Stimulated activated CD8-positive, alpha-beta memory T cell treated with anti-CD3 and anti-CD28 coated beads, Interleukin-4, amount 100 ng/mL, for 4 hours (primary cell): ENCODE measurements around the gene ZNHIT6.
"Not testable (repeated sequence)": the region's sequence is repeated elsewhere in the genome, so short reads cannot be mapped to it uniquely, and the experiment has no call there.

Experiments used
- DNase-seq, 2 donors: peaks; one replicate each; pipeline ENCODE4 v3.0.0-alpha.2; 2020; ENCODE audit warnings: low read depth in 2 of 2, low spot score in 1 of 2

The ZNHIT6 gene

DNA sequence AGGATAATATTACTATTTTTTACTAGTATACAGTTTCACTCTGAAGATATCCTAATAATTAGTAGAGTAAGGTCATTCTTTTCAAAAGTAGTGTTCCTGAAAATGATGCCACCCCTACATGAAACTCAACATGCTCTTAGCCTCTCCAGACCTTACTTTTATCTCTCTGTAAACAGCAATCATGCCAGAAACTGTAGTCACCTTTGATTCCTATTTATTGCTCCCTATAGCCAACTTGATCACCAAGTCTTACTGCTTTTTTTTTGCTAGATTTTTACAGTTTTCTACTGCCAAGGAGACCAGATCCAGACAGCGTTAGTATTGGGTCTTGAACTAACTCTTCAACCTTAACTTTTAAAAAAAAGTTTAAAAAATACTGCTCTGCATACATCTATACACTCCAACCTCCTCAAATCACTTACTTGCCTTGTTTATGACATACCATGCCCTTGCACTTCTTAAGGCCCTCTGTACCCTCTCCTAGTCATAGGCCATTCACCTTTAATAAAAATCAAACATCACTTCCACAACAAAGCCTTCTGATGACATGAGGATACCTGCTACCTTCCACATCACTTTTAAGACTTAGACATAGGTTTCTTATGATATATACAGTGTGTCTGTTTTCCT, 36.1 kb downstream of the ZNHIT6 start:
- no peak for DNase-seq

DNA sequence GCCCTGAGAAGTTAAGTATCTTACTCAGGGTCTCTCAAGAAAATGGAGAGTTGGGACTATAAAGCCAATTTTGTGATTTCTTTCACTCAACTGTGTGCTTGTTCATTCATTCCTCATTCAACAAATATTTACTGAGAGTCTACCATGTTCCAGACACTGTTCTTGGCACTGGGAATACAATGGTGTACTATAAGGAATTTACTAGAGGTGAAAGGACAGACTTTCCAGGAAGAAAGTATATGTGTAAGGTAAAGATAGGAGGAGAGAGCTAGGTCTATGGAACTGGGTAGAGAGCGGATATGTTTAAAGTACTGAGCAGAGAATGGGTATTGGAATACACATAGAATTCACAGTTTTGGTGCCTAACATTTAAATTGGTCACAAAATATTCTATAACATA, 42.3 kb downstream of the ZNHIT6 start:
- DNase-seq, result no peak

DNA sequence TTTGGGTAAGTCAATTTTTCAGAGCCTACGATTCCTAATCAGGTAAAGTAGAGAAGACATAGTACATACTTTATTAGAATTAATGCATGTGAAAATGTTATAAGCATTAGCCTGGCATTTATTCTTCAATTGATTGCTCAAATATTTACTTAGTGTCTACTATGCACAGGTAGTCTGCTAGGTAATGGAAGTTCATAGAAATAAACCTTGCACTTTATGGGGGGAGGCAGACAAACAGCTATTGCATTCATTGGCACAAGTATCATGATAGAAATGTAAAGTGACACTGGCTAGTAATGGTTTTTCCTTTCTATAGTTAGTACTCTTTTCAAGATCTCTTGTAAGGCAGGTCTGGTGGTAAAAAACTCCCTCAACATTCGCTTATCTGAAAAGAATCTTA, 44.9 kb downstream of the ZNHIT6 start:
- no peak for DNase-seq

DNA sequence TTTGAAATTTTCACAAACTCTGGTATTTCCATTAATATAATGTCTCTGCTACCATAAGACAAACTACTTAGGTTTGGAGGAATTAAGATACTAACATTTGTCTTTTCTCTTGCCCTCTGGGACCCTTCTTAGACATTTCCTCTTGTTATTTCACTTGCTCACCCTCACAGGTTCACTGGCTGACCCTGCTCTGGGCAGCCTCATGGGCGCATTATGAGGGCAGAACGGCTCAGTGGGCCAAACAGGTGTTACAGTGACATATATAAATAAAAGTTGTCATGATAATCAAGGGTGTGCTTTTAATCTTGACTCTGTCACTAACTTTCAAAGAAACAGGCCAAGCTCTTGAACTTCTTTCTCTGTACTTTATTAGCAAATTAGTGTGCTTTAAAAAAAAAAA, 46.5 kb downstream of the ZNHIT6 start:
- no peak for DNase-seq

DNA sequence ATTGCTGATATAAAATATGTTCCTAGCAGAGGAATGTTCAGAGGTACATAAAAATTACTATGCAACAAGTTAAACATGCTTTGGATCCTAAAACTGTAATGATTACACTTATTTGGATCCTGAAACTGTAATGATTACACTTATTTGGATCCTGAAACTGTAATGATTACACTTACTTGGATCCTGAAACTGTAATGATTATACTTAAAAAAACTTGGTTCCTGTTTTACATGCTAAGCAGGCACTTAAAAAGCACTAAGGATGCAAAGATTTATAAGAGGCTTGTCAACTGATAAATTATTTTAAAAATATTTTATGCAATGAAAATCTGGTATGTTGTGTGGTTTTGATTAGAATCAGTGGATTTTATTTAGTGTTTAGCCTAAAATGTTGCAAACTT, 47.7 kb downstream of the ZNHIT6 start:
- no peak for DNase-seq

DNA sequence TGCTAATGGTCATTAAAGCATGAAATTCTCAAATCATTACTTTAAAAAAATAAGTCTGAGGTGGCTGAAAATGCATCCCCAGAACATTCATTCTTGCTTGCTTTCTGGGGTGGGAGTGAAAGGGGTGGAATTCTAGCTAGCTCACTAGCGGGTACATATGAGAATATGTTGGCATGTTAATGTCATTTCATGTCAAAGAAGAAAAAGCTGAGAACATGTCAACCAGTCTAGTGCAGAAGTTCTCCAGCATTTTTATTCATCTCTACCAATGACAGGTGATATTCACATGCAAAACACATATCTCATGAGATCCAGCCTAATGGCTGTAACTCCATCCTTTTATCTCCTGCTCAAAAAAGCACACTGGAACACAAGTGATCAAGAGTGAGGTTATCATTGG, 49.1 kb downstream of the ZNHIT6 start:
- DNase-seq, result no peak

DNA sequence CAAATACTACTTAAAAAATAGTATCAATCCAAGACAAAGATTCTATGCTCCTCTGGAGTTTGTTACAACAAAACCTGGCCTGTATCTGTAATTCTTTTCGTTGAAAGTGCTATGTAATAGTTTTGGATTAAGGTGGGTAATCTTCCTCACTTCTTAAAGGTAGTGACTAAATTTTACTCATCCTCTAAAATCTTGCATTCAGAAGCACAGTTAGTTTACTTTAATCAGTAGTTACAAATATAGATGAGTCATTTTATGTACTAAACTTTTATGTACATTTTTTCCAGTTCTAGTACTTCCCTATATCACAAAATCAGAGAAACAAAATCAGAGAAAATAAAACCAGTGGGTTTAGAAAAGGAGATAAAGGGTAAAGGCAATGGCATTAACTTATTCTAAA, 51.3 kb downstream of the ZNHIT6 start:
- DNase-seq, result no peak

DNA sequence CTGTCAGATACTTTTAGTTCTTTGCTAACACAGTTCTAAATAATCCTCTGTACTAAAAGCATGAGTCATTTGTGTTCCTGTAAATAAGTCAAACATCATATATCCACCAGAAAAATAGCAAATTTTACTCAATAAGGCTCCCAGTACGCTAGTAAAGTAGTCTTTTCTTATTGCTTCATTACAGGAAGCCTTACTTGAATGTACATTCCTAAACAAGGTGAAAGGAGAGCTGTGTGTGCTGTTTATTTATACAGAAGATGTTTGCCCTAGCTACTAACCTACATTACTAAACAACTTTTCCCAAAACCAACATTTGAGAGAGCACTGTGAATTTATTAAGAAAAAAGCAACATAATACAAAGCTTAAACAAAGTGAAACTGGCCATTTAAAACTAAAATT, 52.0 kb downstream of the ZNHIT6 start:
- DNase-seq, result no peak

DNA sequence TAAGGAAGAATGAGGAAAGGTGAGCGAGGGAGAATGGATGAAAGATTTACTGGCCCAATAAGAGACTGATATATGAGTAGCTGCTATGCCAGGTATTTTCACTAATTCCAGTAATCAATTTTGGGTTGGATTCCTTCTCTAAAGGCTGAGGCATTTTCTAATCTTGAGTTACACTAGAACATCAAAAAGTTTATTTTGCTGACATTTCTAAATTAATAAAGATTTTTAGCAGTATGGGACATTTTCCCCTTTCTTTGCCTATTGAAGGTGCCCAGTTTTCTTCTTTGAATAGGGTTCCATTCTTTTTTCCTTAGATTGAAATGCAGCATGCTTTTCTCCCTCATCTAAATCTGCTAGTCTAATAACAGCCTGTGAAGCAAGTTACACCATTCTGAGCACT, 52.9 kb downstream of the ZNHIT6 start:
- DNase-seq, result no peak

DNA sequence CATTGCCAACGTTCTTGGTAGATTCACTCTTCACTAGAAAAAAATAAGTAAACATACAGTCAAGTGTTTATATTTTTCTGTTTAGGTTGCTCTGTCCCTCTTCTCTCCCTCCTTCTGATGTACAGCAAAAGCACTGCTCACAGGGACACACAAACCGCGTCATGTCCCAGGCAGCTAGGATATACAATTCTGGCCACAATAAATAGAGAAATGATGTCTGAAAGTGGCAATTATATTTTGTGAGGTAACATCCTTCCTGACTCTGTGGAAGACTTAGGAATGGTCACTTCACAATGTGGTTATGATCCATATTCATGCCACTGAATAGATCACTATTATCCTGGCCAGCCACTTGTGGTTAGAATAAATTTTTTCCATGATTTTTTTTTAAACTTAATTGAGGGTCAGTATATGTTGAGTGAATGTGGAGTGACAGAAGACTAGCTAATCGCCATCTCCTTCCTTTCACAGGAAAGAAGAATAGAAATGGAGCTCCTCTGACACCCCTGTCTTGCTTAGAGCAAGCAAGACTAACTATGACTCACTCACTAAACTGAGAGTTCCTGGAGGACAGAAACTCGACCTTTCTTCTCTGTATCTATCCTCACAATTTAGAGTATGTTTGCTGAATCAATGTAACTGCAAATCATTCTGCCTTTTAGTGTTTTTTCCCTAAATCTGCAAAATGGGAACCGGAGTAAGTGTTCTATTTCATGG, 54.0 kb downstream of the ZNHIT6 start:
- DNase-seq, result no peak

DNA sequence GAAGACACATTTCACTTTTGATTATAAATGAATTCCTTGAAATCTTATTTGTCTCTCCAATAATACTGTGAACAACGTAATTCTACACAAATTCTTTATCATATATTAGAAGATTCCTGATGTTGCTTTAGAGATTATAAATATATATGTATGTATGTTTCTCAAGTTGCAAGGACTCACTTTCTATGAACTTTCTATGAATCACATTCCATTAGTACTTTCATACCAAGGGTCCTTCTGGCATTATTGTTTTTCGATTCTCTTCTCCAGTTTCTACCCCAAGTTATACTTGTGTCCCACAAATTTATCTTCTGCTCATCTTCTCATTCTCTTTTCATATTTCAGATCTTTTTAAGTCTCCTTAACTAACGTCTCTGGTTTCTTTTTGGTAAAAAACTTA, 55.9 kb downstream of the ZNHIT6 start:
- DNase-seq, result no peak

DNA sequence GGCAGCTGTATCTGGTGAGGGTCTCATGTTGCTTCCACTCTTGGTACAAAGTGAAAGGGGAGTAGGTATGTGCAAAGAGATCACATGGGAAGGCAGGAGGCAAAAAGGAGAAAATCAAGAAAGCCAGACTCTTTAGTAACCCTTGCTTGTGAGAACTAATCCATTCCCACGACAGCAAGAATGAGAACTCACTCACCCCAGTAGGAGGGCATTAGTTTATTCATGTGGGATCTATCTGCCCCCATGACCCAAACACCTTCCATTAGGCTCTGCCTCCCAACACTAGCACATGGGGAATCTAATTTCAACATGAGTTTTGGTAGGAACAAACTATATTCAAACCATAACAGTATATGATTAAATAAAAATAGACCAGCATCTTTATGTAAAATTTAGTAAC, 57.6 kb downstream of the ZNHIT6 start:
- no peak for DNase-seq

DNA sequence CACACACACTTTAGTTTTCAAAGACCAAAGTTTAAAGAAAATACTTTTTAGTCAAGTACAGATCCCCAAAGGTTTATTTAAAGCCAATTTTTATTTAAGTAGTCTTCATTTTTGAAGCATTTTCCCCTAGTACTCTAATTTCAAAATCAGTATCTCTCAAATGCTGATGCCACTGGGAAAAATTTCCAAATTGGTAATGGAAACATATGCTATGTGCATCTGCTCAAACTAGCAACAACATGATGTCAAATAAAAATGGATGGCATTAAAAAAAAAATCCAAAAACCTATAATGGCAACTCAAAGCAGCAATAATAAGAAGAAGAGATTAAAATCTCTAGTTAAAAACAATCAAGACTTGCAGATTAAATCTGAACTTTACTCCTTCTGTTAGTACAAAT, 58.6 kb downstream of the ZNHIT6 start:
- DNase-seq, result no peak

DNA sequence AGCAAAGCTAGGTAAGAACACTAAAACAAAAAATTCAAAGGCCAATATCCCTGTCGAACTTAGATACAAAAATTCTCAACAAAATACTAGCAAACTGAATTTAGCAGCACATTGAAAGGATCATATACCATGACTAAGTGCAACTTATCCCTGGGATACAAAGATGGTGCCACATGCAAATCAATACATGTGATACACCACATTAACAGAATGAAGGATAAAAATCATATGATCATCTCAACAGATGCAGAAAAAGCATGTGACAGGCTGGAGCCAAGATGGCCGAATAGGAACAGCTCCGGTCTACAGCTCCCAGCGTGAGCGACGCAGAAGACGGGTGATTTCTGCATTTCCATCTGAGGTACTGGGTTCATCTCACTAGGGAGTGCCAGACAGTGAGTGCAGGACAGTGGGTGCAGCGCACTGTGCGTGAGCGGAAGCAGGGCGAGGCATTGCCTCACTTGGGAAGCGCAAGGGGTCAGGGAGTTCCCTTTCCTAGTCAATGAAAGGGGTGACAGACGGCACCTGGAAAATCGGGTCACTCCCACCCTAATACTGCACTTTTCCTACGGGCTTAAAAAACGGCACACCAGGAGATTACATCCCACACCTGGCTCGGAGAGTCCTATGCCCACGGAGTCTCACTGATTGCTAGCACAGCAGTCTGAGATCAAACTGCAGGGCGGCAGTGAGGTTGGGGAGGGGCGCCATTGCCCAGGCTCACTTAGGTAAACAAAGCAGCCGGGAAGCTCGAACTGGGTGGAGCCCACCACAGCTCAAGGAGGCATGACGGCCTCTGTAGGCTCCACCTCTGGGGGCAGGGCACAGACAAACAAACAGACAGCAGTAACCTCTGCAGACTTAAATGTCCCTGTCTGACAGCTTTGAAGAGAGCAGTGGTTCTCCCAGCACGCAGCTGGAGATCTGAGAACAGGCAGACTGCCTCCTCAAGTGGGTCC, 66.4 kb downstream of the ZNHIT6 start:
- not testable (repeated sequence) for DNase-seq

DNA sequence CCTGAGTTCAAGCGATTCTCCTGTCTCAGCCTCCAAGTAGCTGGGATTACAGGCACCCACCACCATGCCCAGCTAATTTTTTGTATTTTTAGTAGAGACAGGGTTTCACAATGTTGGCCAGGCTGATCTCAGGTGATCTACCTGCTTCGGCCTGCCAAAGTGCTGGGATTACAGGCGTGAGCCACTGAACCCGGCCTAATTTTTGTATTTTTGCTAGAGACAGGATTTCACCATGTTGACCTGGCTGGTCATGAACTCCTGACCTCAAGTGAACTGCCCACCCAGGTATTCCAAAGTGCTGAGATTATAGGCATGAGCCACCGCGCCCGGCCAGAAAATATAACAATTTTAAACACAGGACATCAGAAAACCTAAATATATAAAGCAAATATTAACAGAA, 68.3 kb downstream of the ZNHIT6 start:
- not testable (repeated sequence) for DNase-seq

DNA sequence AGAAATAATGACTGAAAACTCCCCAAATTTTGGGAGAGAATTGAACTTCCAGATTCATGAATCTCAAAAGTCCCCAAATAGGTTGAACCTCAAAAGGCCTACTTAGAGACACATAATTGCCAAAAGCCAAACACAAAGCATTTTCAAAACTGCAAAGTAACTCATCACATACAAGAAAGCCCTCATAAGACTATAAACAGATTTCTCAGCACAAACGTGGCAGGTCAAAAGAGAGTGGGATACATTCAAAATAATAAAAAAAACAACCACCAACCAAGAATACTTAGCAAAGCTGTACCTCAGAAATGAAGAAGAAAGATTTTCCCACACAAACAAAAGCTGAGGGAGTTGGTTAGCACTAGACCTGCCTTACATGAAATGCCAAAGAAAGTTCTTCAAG, 69.8 kb downstream of the ZNHIT6 start:
- no peak for DNase-seq

DNA sequence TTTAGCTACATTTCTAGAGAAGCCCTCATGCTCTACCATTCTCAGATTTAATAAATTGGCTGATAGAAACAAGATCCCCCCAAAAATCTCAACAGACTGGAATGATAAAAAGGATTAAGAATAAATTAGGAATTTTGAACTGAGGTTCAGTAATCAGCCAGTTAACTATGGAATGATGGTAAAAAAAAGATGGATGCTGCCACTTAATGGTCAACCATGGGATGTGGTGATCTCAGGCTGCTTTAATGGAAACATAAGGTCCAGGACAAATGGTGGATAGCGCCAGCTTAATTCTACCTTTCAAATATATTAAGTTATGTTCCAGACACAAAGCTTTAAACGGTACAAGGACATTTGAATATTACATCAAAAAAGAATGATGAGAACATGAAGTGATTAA, 77.7 kb downstream of the ZNHIT6 start:
- DNase-seq, result no peak

DNA sequence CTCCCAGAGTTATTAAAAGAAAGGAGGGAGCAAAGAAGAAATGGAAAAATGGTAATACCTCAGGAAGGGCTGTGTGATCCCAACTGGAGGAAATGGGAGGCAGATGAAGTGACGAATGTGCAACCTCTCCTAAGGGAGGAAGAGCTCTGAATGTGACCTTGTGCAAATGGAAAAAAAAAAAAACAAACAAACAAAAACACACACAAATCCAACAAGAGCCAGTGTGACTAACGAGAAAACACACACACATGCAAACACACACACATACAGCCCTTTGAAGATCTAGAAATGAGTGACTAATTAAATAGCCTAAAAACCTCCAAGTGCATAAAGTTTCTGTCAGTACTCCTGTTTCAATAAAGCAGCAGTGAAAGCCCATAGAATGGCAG, 78.7 kb downstream of the ZNHIT6 start:
- no peak for DNase-seq

DNA sequence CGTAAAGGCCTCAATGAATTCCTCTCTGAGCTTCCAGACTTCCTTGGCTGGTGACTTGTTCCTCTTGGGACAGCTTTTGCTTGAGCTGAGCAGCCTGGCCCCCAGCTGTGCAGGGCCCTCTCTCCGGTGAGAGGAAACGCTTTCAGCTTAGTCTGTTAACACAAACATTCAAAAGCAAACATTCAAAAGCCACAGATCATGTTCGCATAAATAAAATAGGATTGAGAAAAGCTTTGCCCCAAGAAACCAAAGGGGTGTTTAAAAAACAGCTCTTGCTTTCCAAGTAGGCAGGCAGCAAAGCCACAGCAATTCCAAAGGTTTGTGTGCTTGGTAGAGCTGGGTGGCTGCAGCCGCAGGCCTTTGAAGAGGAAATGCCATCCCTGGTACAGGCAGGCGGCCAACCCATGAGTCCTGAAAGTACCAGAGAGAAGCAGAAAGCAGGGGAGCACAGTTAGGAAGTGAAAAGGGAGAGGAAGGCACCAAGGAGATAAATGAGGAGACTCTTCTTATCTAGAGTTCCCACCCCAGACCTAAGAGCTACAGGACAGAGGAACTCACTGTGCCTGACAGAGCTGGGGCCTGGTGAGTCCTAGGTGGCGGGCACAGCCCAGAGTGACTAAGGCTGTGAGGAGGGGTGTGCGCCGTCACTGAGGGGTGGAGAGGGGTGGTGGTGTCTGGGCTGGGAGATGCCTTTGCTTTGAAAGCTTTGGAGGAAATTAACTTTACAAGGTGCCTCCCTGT, 79.3 kb downstream of the ZNHIT6 start:
- no peak for DNase-seq

DNA sequence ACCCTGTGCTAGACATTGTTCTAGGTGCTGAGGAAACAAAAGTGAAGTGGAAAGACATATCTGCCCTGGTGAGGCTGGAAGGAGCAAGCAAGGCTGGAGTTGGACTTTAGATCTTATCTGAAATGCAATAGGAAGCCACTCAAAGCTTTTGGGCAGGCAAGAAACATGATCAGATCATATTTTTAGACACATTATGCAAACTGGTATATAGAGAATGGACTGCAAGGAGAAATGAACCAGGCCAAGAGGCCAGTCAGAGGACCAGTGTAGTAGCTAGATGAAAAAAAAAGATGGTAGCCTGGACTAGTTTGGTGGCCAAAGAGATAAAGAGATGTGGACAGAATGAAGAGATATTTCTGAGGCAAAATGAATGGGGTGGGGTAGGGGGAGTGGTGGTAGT, 81.4 kb downstream of the ZNHIT6 start:
- DNase-seq, result no peak

DNA sequence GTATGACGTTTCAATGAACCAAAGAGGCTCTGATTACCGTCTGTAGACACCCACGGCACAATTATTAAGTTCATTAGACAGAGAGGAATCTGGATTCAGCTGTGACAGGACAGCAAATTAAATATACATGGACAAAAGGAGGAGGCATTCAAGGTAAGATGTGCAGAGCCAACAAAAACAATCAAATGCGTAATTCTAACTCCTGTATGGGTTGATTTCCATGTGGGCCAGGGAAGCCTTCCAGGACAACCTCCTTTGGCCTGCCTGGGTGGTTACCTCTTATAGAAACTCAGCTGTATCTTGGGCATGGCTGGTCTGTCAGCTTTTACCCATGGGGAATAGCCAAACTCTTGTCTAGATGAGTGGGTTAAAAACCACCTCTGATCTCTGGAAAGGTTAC, 83.9 kb downstream of the ZNHIT6 start:
- no peak for DNase-seq
